ENCODE data around the gene PPBP. TPM values are rescaled to one million over a fixed set of nuclear protein-coding genes. Genes with fewer than 3 reads are reported as not detected.

PPBP gene
- total and polyA plus RNA-seq, 8 donors, result 0.31 TPM; not detected in 7

GRCh38 chr4:74012130-74012529, 24.1 kb upstream of the PPBP start:
- Histone ChIP-seq H3K27me3 (no peaks in the 10 kb centered on the region), H3K36me3 (no peaks in the 10 kb centered on the region), H3K4me3 (no peak overlapping the region), H3K27ac (no peak overlapping the region), H3K9me3 (no peaks in the 10 kb centered on the region), H3K4me1 (no peaks in the 10 kb centered on the region)
- ATAC-seq (peak in 1 of 4 donors; percentile 62), FAIRE-seq (no peak), DNase-seq (no peak)
- intact Hi-C loops (cut with DNase I), result no loop called here
- TF ChIP-seq, protein P1, sequence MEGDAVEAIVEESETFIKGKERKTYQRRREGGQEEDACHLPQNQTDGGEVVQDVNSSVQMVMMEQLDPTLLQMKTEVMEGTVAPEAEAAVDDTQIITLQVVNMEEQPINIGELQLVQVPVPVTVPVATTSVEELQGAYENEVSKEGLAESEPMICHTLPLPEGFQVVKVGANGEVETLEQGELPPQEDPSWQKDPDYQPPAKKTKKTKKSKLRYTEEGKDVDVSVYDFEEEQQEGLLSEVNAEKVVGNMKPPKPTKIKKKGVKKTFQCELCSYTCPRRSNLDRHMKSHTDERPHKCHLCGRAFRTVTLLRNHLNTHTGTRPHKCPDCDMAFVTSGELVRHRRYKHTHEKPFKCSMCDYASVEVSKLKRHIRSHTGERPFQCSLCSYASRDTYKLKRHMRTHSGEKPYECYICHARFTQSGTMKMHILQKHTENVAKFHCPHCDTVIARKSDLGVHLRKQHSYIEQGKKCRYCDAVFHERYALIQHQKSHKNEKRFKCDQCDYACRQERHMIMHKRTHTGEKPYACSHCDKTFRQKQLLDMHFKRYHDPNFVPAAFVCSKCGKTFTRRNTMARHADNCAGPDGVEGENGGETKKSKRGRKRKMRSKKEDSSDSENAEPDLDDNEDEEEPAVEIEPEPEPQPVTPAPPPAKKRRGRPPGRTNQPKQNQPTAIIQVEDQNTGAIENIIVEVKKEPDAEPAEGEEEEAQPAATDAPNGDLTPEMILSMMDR (IDR thresholded peaks at IDR 0.05), result no peak
- 62 to 70% methylated on average over 4 of the region's 4 CpGs for WGBS, 2 donors

DNA sequence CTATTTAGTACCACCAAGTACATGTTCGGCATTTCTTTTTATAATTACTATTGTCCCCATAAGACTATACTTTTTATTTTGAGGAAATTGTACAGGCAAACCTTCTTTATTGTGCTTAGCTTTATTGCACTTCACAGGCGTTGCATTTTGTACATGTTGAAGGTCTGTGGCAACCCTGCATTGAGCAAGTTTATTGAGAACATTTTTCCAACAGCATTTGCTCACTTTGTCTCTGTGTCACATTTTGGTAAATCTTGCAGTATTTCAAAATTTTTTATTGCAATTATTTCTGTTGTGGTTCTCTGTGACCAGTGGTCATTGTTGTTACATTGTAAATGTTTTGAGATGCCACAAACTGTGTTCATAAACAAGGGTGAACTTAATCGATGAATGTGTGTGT, 21.3 kb upstream of the PPBP start:
- ATAC-seq (no peak), DNase-seq (no peak)
- intact Hi-C loops (cut with DNase I), result no loop called here

GRCh38 chr4:74006009-74006476, 18.1 kb upstream of the PPBP start:
- Histone ChIP-seq H3K9me3 (no peaks in the 10 kb centered on the region), H3K4me3 (no peak overlapping the region), H3K36me3 (no peaks in the 10 kb centered on the region), H3K27me3 (no peaks in the 10 kb centered on the region), H3K4me1 (no peaks in the 10 kb centered on the region), H3K27ac (peak overlapping the region in 2 of 4 donors; percentile 13 to 52)
- ATAC-seq, result peak in 3 of 4 donors; percentile 60 to 67 (median 66)
- peak; percentile 17 for FAIRE-seq
- WGBS, 2 donors, result 70 to 72% methylated on average over 2 of the region's 2 CpGs
- TF ChIP-seq, protein P1 (IDR thresholded peaks at IDR 0.05), result no peak
- no peak for DNase-seq
- intact Hi-C loops (cut with DNase I), result no loop called here

More for the DNA sequence above, 21.3 kb upstream of the PPBP start:
- no peaks in the 10 kb centered on the region for H3K36me3 ChIP-seq
- no peaks in the 10 kb centered on the region for H3K27me3 ChIP-seq
- FAIRE-seq, result no peak
- WGBS, 2 donors, result 77 to 81% methylated on average over 3 of the region's 3 CpGs
- no peaks in the 10 kb centered on the region for H3K4me1 ChIP-seq
- H3K9me3 ChIP-seq, result no peaks in the 10 kb centered on the region
- TF ChIP-seq, protein P1 (IDR thresholded peaks at IDR 0.05), result no peak
- H3K27ac ChIP-seq, result no peak overlapping the region
- no peak overlapping the region for H3K4me3 ChIP-seq

- peak overlapping the region in 2 of 4 donors; percentile 13 to 52 for H3K27ac ChIP-seq
These were observed 17.5 kb upstream of the PPBP start for GRCh38 chr4:74005528-74005927.

GRCh38 chr4:74004668-74005067, 16.7 kb upstream of the PPBP start:
- intact Hi-C loops (cut with DNase I), result no loop called here
- H3K36me3 ChIP-seq, result no peaks in the 10 kb centered on the region
- FAIRE-seq (no peak), DNase-seq (no peak), ATAC-seq (no peak)
- H3K4me3 ChIP-seq, result no peak overlapping the region
- peak overlapping the region in 1 of 4 donors; percentile 52 for H3K27ac ChIP-seq
- H3K4me1 ChIP-seq, result no peaks in the 10 kb centered on the region
- no peaks in the 10 kb centered on the region for H3K27me3 ChIP-seq
- TF ChIP-seq, protein P1 (IDR thresholded peaks at IDR 0.05), result no peak
- H3K9me3 ChIP-seq, result no peaks in the 10 kb centered on the region
- WGBS, 2 donors, result 53 to 54% methylated on average over 4 of the region's 4 CpGs

More at GRCh38 chr4:74005528-74005927, 17.5 kb upstream of the PPBP start:
- peak; percentile 28 to 77 (median 61) for ATAC-seq
- TF ChIP-seq, protein P1 (IDR thresholded peaks at IDR 0.05), result no peak
- peak; percentile 93 for FAIRE-seq
- H3K27me3 ChIP-seq, result no peaks in the 10 kb centered on the region
- no peaks in the 10 kb centered on the region for H3K9me3 ChIP-seq
- no peak overlapping the region for H3K4me3 ChIP-seq
- intact Hi-C loops (cut with DNase I), result no loop called here
- H3K4me1 ChIP-seq, result no peaks in the 10 kb centered on the region
- DNase-seq, result no peak
- WGBS, 2 donors, result 25 to 26% methylated on average over 3 of the region's 3 CpGs
- H3K36me3 ChIP-seq, result no peaks in the 10 kb centered on the region

All from pancreas (tissue), 10 donors.